ENCODE data around the gene TAS2R10.
"Not testable (repeated sequence)": the region's sequence is repeated elsewhere in the genome, so short reads cannot be mapped to it uniquely, and the experiment has no call there.

TAS2R10 gene

GRCh38 chr12:10826258-10826657 is at the start of gene TAS2R10:
Gene TAS2R10, minus strand, starts transcription at chr12:10826358. Its CDS starts 89 bp downstream, at chr12:10826269.
- DNase-seq (ENCODE audit: low read depth), result no peak

DNA sequence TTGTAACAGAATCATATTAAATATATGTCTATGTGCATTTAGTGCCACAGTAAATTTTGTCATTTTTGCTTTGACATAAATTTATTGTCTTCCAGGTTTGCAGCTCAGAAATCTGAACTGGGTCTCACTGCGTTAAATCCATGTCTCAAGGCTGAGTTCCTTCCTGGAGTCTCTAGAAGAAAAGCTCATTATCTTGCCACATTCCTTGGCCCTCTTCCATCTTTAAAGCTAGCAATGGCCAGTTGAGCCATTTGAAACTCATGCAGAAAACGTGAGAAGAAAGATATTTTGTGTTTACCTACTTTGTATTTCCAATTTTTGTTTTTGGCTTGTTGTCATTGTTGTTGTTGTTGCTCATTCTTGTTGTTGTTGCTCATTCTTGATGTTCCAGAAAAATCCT is 47.2 kb upstream of the TAS2R10 start:
- DNase-seq (ENCODE audit: low read depth), result no peak

GRCh38 chr12:10867381-10867780 is 41.2 kb upstream of the TAS2R10 start:
- no peak for DNase-seq (ENCODE audit: low read depth)

DNA sequence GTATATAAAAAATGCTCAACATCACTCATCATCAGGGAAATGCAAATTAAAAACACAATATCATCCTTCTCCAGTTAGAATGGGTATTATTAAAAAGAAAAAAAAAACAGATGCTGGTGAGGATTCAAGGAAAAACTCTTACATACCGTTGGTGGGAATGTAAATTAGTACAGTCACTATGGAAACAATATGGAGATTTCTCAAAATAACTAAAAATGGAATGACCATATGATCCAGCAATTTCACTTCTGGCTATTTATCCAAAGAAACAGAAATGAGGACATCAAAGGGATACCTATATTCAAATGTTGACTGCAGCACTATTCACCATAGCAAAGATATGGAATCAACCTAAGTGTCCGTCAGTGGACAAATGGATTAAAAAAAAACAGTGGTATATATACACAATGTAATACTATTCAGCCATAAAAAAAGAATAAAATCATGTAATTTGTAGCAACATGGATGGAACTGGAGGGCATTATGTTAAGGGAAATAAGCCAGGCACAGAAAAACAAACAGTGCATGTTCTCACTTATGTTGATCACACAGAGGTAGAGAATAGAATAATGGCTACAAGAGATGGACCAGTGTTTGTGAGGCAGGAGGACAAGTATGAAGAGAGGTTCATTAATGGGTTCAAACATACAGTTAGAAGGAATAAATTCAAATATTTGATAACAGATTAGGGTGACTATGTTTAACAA is 37.5 kb upstream of the TAS2R10 start:
- DNase-seq (ENCODE audit: low read depth), result no peak

DNA sequence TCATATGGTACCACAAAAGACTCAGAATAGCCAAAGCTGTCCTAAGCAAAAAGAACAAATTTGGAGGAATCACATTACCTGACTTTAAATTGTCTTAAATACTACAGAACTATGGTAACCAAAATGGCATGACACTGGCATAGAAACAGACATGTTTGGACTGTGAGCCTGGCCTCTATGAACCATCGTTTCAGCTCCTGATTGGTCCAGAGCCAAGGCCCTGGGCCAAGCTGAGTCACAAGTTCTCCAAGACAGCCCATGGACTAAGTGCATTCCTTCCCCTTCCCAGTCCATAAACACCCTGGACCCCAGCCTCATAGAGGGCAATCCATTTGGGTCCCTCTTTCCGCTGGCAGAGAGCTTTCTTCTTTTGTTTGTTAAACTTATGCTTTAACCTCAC is 35.2 kb upstream of the TAS2R10 start:
- DNase-seq (ENCODE audit: low read depth), result no peak

DNA sequence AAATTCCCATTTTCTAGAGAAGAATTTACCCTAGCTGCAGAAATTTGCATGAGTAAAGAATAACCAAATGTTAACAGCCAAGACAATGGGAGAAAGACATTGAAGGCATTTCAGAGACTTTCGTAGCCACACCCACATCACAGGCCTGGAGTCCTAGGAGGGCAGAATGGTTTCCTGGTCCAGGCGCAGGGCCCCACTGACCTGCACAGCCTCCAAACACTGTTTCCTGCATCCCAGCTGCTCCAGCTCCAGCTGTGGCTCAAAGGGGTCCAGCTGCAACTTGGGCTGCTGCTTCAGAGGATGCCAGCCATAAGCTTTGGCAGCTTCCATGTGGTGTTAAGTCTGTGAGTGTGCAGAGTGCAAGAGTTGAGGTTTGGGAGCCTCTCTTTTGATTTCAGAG is 29.6 kb upstream of the TAS2R10 start:
- no peak for DNase-seq (ENCODE audit: low read depth)

GRCh38 chr12:10853776-10854175 is 27.6 kb upstream of the TAS2R10 start:
- DNase-seq (ENCODE audit: low read depth), result no peak

DNA sequence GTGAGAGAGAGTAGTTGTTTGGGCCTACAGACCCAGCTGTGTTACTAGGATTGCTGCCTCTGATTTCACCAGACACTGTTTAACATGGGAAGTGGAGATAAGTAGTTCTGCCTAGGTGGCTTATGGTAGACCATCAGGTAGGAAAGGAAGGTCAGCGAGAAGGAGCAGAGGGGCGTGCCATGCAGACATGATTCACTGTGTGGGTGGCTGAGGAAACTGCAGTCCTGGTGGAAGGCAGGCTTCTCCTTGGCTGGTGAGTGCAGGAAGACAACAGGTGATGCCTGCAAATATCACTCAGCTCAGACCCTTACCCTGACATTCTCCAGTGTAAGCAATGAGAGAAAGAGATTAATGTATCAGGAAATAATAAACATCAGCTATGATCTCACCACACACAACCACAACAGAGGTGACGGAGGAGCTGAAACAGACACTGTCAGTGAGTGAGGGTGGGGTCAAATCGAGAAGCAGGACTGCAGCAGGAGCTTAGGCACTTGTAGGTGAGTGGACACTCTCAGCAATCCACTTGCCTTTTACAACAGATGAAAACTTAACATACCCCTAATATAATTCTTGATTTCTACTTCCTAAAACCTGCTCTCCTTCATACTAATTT is 25.2 kb upstream of the TAS2R10 start:
- no peak for DNase-seq (ENCODE audit: low read depth)

DNA sequence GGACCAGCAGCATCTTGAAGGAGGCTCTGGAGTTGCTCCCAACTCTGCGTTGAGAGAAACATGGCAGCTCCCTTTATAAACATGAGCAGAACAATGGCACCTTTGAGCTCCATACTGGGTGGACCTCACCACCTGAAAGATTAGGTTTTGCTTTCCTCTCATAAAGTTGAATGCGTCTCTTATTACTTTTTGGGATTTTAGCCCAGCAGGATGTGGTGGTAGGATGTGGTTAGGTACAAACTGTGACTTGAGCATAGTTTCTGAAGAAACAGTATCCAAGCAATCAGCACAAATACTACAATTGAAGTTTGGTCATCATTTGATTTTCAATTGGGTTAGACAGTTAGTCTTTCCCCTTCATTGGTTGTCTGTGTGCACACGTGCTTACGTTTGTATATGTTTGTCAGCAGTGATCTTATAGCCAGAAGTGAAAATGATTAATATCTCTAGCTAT is 23.3 kb upstream of the TAS2R10 start, which contains the start of gene PRR4:
TSS of gene PRR4 (minus strand) at position 51 of the 454 bp plus-strand sequence. CDS start at position 13, 38 bp downstream.
- DNase-seq (ENCODE audit: low read depth), result no peak

DNA sequence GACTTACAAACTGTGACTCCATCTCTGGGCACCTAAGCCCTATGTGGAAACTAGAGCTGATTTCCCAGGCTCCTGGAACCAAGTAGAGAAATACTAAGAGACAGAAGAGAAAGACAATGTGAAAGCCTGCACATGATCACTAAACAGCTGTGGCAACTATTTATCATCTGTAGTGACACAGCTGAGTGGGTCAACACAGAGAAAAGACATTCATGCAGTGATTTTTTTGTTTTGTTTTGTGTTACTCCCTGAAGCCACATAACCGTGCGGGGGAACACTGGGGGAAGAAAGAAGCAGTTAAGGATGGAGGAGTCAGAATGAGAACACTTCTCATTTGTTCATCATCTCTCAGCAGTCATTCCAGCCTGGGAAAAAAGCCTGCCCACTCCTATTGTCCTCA is 21.6 kb upstream of the TAS2R10 start:
- no peak for DNase-seq (ENCODE audit: low read depth)

DNA sequence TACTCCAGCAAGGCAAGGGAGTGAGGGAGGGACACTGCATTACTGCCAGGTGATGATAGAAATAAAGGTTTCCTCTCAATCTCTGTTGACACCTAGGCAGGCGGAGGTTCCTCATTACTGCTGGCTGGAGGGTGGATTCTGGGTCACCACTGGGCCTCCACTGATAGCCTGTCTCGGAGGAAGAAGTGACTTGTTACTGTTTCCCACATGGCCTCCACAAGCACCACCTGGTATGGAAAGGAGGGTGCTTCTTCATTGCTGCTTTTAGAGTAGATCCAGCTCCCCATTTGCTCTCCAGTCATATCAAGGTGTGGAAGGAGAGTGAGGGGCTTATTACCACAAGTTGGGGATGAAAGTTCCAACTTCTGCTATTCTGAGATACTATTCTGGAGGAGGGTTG is 16.7 kb upstream of the TAS2R10 start:
- DNase-seq (ENCODE audit: low read depth), result no peak

GRCh38 chr12:10838461-10838860 is 12.3 kb upstream of the TAS2R10 start:
- no peak for DNase-seq (ENCODE audit: low read depth)

DNA sequence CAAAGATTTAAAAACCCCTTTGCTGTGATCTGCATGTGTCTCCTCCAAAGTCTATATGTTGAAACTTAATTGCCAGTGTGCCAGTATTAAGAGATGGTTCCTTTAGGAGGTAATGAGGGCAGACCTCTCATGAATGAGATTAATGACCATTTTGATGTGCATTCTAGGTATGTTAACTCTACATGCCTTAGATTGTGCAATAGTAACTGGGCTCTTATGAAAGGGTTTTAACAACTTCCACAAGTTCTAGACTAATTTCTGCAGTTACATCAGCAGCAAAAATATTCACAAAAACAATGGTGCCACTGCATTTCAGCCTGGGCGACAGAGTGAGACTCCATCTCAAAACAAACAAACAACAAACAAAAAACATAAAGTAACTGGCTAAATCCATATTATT is 3.8 kb upstream of the TAS2R10 start:
- DNase-seq (ENCODE audit: low read depth), result no peak

DNA sequence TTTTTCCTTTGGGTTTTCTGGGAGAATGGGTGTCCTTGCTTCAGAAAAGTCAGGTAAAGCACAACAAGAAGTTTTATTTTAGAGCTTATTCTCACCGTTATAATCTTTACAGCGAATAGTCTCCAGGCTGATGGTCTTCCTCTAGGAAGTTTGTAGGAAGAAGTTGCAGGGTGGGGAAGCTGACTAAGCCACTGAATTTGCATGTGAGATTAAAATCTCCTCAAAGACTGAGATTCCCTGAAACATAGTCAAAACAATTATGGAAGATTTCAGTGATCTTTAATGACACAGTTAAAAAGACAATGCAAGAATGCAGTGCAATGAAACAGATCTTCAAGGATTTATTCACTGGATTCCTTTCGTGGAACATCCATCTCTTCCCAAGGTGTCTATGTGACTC is 1.2 kb downstream of the TAS2R10 start:
- no peak for DNase-seq (ENCODE audit: low read depth)

DNA sequence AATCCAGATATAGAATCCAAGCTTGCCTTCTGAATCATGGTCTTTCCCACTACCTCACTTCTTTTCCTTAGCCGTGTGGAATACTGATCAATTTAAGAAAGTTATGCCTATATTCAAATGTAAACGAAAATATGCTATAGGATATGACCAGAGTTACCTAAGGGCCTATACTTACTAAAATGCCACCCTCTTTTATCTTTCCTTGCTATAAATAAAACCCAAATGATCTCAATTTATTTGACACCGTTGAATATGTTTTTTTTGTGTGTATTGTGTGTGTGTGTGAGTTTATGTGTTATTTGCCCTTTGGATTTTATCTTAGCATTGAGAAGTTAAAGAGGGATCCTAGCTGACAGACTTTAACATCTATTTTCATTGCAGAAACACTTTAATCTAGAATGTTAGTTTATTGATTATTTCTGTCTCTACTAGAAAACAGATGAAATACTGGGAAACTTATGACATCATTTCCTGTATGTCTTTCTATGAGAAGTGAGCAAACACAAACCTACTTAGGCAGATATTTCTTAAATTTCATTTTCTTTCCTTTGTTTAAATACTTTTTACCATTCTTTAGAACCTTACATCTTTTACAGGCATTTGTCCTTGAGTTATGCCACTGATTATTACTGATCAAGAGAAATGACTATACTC is 14.1 kb downstream of the TAS2R10 start:
- DNase-seq (ENCODE audit: low read depth), result no peak

GRCh38 chr12:10810068-10810467 is 16.1 kb downstream of the TAS2R10 start, which contains the start of gene TAS2R9:
Gene TAS2R9, minus strand, starts transcription at chr12:10810168. Its CDS starts 93 bp downstream, at chr12:10810075.
- DNase-seq (ENCODE audit: low read depth), result no peak

GRCh38 chr12:10807186-10807585 is 19.0 kb downstream of the TAS2R10 start, which contains the start of gene TAS2R8:
Gene TAS2R8, minus strand, starts transcription at chr12:10807286. Its CDS starts 306 bp downstream, at chr12:10806980.
- no peak for DNase-seq (ENCODE audit: low read depth)

- DNase-seq (ENCODE audit: low read depth), result no peak
Measured at GRCh38 chr12:10802587-10802986, 23.6 kb downstream of the TAS2R10 start, which contains the start of gene TAS2R7. Gene TAS2R7, minus strand, starts transcription at chr12:10802627. Its CDS starts 57 bp downstream, at chr12:10802570.

DNA sequence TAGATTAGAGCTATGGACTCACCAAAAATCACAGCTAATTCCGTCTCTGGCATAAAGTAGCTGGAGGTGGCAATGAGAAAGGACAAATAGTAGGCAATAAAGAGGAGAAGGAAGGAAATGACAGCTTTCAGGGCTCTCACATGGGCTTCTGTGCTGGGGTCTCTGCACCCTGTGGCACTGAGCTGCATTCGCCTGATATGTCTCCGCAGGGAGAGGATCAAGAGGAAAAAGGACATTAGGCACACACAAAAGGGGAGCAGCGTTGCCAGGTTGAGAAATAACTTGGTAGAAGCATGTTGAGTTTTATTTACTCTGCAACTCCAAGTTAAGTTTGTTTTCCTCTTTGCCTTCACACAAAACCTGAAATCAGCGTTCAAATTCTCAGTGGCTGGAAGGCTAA is 24.4 kb downstream of the TAS2R10 start:
- no peak for DNase-seq (ENCODE audit: low read depth)

- DNase-seq (ENCODE audit: low read depth), result no peak
Measured at GRCh38 chr12:10794222-10794621, 31.9 kb downstream of the TAS2R10 start.

DNA sequence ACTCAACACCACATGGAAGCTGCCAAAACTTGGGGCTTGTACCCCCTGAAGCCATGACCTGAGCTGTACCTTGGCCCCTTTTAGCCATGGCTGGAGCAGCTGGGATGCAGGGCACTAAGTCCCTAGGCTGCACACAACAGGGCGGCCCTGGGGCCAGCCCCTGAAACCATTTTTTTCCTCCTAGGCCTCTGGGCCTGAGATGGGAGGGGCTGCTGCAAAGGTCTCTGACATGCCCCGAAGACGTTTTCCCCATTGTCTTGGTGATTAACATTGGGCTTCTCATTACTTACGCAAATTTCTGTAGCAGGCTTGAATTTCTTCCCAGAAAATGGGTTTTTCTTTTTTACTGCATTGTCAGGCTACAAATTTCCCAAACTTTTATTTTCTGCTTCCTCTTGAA is 34.4 kb downstream of the TAS2R10 start:
- DNase-seq (ENCODE audit: low read depth), result not testable (repeated sequence)

DNA sequence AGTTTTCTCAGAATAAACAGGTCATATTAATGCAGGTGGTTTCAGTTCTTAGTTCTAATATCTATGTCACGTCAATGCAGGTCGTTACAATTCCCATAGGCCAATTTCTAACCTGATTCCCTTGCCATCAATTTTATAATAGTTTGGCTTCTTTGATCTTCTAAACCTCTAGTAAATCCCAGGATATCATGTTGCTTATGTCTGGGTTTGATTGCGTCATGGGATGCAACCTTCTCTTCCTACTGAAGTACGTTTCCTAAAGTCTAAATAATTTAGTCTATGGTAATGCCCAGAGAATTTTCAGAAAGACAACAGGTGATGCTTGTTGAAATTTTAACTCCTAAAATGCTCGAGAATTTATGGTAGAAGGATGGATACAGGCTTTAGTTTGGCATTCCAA is 42.9 kb downstream of the TAS2R10 start:
- DNase-seq (ENCODE audit: low read depth), result no peak

DNA sequence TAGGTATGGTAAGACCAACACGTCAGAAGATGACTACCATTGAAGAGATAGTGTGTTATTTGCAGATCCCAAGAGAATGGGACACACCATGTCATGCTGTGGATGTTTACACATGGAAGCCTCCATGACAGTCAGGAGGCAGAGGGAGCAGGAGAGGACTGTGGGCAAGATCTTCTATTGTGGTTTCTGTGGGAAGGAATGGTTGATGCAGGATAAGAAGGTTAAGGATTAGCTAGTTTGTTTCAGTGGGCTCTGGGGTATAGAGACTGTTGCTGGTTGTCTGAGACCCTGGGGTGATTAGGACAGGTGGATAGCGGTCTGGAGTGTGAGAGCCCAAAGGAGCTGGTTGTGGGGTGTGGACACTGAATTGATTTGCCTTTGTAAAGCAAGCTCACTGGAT is 47.1 kb downstream of the TAS2R10 start:
- DNase-seq (ENCODE audit: low read depth), result no peak
